ENCODE data around the gene SAE1.
"Not testable (repeated sequence)": the region's sequence is repeated elsewhere in the genome, so short reads cannot be mapped to it uniquely, and the experiment has no call there.

SAE1 gene

GRCh38 chr19:47130120-47130588, 481 bp upstream of the SAE1 start:
- DNase-seq (ENCODE audit: low read depth in 2 of 2), result no peak

DNA sequence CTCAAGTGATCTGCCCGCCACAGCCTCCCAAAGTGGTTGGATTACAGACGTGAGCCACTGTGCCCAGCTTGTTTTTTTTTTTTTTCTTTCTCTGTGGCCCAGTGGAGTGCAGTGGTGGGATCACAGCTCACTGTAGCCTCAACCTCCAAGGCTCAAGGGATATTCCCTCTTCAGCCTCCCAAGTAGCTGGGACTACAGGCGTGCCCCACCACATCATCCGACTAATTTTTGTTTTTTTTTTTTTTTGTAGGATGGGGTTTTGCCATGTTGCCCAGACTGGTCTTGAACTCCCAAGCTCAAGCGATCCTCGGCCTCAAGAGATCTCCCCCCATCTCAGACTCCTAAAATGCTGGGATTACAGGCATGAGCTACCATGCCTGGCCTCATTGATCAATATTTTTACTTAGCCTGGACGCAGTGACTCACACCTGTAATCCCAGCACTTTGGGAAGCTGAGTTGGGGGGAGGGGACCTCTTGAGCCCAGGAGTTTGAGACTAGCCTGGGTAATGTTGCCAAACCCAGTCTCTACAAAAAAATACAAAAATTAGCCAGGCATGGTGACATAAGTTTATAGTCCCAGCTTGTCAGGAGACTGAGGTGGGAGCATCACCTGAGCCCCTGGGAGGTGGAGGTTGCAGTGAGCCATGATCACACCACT, 1.7 kb downstream of the SAE1 start:
- no peak for DNase-seq (ENCODE audit: low read depth in 2 of 2)

DNA sequence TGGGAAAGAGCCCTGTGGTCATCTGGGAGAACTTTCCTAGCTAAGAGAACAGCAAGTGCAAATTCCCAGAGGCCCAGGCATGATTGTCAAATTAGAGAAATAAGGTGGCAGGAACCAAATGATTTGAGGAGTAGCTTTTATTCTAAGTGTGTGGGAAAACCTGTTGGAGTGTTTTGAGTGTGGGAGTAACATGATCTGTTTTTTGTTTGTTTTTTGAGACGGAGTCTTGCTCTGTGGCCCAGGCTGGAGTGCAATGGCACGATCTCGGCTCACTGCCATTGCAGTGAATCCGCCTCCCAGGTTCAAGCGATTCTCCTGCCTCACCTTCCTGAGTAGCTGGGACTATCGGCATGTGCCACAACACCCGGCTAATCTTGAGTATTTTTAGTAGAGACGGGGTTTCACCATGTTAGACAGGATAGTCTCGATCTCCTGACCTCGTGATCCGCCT, 2.4 kb downstream of the SAE1 start:
- DNase-seq (ENCODE audit: low read depth in 2 of 2), result no peak

- DNase-seq (ENCODE audit: low read depth in 2 of 2), result no peak
Observed at GRCh38 chr19:47134545-47134944, 3.9 kb downstream of the SAE1 start.

DNA sequence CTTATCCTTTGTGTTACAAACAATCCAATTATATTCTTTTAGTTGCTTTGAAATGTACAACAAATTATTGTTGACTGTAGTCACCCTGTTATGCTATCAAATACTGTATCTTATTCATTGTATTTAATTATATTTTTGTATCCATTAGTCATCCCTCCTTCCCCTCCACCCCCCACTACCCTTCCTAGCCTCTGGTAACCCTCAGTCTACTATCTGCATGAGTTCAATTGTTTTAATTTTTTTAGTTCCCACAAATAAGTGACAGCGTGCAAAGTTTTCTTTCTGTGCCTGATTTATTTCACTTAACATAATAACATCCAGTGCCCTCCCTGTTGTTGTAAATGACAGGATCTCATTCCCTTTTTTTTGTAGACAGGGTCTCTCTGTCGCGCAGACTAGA, 4.5 kb downstream of the SAE1 start:
- DNase-seq (ENCODE audit: low read depth in 2 of 2), result no peak

DNA sequence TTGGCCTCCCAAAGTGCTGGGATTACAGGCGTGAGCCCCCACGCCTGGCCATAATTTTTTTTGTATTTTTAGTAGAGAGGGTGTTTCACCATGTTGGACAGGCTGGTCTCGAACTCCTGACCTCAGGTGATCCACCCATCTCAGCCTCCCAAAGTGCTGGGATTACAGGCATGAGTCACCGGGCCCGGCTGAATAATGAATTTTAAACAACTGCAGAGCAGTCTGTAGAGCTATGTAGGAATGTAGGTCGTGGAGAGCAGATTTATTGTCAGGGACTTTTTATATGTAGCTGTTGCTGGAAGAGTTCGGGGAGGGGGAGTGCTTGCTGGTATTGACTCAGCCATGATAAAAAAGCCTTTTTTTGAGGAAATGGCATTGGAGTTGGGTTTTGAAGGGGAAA, 10.6 kb downstream of the SAE1 start:
- DNase-seq (ENCODE audit: low read depth in 2 of 2), result not testable (repeated sequence)

DNA sequence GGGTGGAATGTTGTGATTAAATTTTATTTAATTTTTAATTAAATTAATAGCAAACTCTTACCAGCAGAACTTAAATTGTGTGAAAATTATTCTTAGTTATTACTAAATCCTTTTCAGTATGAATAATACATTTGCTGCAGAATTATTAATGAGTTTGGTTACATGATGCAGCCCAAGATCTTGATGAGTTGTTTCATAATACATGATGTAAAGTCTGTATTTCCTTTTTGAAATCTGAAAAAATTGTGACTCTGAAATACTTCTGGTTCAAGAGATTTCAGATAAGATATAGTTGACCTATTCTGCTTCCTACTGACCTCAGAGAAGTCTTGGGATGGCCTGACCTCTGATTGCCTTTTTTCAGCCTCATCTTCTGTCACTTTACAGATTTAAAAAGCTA, 11.1 kb downstream of the SAE1 start:
- no peak for DNase-seq (ENCODE audit: low read depth in 2 of 2)

- DNase-seq (ENCODE audit: low read depth in 2 of 2), result no peak
Observed at GRCh38 chr19:47142779-47143178, 12.1 kb downstream of the SAE1 start.

DNA sequence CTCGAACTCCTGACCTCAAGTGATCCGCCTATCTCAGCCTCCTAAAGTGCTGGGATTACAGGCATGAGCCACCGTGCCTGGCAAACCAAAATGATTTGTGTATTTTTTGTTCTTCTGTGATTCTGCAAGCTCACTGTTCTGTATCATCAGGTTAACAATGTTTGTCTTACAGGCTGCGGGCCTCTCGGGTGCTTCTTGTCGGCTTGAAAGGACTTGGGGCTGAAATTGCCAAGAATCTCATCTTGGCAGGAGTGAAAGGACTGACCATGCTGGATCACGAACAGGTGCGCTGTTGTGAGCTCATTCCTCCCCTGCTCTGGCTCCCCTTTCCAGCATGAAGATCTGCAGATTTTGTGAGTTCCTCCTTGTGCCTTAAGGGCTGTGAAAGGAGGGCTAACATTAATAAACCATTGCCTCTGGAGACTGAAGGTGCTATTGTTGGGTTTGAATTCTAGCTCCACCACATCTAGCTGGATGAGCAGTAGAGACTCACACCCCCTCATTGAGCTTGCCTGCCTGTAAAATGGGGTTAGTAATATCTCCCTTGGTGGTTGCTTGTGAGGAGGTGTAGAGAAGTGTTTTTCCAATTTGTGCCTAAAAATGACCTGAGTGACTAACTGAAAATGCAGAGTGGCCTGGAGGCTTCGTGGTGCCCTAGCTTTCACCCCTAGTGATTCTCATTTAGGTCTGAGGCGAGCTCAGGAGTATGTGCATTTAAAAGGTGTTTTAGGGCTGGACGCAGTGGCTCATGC, 12.9 kb downstream of the SAE1 start:
- no peak for DNase-seq (ENCODE audit: low read depth in 2 of 2)

DNA sequence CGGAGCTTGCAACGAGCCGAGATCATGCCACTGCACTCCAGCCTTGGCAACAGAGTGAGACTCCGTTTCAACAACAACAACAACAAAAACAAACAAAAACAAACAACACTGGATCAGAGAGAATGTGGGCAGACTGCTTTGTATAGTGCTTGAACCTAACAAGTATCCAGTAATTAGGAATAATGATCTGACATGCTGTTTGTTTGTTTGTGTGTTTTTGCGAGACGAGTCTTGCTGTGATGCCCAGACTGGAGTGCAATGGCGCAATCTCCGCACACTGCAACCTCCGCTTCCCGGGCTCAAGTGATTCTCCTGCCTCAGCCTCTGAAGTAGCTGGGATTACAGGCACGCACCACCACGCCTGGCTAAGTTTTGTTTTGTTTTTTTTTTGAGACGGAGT, 14.0 kb downstream of the SAE1 start:
- DNase-seq (ENCODE audit: low read depth in 2 of 2), result no peak

DNA sequence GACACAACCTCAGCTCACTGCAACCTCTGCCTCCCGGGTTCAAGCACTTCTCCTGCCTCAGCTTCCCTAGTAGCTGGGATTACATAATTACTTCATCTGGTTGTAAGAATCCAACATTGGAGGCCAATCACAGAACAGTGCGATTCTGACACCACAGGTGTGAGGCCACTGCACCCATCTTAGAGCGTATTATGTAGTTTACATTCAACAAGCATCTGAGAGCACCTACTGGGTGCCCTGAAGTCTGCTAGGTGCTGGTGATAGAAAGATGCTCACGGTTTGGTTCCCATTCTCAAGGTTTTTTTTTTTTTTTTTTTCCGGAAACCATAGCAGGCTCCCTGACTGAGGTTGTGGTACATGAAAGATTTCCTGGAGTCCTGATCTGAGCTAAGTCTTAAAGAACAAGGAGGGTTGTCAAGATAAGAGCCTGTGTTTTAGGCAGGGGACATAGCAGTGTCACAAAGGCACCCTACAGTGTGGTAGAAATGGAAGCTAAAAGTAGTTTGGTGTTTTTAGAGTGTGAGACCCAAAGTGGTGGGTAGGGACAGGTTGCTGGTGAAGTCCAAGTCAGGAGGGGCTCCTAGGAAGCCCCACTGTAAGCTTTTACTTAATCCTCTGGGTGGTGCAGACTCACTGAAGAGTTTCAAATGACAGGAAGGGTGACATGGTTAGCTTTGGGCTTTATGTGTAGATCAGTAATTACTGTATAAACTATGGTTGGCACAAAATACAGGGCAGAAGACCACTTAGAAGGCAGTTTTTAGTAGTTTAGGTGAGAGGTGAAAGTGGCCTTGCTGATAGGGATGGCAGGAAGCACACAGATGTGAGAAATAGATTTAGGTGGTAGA, 15.2 kb downstream of the SAE1 start:
- DNase-seq (ENCODE audit: low read depth in 2 of 2), result no peak

DNA sequence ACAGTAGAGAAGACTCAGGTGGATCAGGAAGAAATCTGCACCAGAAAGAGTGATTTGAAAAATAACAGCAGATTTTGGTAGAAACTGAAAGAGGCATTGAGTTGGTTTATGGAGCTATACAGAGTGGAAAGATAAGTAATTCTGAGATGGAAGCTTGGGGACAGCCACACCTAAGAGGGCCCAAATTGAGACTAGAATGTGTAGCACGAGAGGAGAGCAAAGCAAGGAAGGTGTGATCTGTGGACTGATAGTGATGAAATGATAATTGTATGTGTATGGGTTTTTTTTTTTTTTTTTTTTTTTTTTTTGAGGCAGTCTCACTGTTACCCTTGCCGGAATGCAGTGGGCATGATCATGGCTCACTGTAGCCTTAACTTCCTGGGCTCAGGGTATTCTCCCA, 16.3 kb downstream of the SAE1 start:
- no peak for DNase-seq (ENCODE audit: low read depth in 2 of 2)

GRCh38 chr19:47151627-47152026, 21.0 kb downstream of the SAE1 start:
- DNase-seq (ENCODE audit: low read depth in 2 of 2), result no peak

DNA sequence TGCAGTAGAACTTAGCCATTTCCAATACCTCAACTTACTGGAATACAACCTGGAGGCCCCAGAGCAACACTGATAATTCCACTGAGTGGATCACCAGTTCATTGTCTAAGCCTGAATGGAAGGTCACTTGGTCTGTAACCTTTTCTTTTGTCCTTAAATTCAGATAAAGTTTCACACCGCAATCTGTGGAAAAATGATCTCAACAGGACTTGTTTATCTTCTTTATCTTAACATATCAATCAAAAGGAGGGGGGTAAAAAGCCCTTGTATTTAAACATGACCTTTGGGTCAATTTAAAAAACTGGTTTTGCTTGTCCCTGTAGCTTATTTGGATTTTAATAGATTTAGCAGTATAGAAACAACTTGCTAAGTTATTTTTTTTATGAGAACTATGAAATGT, 21.6 kb downstream of the SAE1 start:
- DNase-seq (ENCODE audit: low read depth in 2 of 2), result no peak

GRCh38 chr19:47152632-47153031, 22.0 kb downstream of the SAE1 start:
- DNase-seq (ENCODE audit: low read depth in 2 of 2), result no peak

DNA sequence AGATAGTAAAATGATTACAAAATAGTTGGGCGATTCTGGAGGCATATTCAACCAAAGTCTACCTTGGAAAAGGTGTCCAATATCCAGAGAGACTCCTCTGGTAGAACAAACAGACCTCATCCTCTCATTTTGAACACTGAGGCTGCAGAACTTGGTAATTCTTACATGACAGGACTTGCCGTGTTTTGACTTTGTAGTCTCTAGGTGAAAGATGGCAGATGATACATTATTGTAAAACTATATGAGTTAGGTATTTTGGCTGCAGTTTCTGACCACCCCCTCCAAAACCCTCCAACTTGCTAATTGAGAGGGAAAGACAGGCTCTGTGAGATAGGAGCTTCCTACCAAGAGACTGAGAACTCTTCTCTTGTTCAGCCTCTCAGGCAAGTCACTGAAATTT, 22.6 kb downstream of the SAE1 start:
- no peak for DNase-seq (ENCODE audit: low read depth in 2 of 2)

DNA sequence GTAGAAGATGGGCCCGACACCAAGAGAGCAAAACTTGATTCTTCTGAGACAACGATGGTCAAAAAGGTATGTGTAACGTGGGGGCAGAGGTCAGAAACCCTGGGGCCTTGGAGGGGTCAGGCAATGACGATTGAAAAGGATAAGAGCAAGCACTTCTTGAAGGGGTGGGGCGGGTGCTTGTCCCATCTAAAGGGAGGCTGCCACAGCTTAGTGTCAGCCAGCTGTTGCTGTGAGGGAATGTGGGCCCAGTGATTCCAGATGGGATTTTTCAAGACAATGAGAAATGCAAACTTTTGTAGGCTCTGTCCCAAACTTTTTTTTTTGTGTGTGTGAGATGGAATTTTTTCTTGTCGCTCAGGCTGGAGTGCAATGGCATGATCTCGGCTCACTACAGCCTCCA, 24.5 kb downstream of the SAE1 start:
- DNase-seq (ENCODE audit: low read depth in 2 of 2), result no peak

DNA sequence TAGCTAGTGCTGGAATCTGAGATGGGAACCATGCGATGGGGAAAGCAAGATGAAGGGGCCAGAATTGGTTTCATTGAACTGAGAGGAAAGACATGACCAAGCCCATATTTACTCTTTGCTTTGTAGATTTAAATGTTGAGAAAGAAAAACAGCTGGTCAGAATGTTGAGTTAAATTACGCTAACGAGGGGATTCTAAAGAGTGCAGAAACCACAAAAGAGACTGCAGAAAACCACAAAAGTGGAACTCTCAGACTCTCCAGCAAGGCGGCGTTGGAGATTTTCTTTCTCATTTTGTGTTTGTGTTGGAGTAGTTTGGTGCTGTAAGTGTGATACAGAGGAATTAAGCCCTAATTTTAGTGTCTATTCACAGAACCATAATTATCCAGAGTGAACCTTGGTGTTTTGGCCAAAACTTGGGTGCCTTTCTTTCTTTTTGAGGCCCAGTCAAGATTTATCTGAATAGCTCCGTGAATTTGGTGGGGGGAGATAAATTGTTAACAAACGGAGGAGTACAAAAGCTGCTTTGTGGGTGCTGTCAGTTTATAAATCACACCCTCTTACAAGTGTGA, 26.3 kb downstream of the SAE1 start:
- DNase-seq (ENCODE audit: low read depth in 2 of 2), result no peak

DNA sequence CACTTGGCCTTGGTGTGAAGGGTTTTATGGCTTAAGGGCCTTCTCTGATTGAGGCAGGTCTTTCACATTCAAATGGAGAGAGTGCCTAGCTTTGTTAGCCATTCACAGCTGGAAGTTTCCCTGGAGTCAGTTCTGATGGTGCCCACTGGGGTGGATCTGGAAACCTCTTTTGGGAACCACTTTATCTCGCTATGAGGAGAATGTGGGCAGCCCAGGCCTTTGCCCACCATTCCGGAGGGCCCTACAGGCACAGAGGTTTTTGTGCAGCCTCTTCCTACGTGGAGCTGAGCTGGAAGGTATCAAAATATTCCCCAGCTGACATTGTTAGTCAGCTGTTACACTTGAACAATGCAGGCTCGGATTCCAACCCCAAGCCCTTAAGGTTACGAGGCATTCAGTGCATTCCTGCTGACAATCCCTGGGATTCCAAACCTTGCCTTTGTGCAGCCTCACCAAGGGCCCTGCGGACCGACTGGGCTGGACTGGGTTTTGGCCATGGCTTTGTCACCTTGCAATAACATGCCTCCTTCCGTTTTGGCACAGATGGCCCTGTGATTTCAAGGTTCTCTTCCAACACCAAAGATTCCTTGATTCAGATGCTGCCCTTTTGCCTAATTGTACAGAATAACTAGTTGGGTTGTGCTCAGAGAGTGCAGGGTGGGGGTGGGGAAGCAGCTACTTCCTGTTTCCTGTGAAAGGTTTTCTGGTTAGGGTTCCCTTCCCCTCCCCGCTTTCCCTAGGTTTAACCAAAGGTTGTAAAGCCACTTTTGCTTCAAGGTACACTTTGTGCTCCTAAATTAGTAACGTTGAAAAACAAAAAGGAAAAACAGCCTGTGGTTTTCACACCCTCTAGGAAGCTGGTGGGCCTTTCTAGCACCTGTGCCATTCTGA, 27.0 kb downstream of the SAE1 start:
- DNase-seq (ENCODE audit: low read depth in 2 of 2), result no peak

- DNase-seq (ENCODE audit: low read depth in 2 of 2), result no peak
Observed at GRCh38 chr19:47158367-47158791, 27.7 kb downstream of the SAE1 start.

- DNase-seq (ENCODE audit: low read depth in 2 of 2), result no peak
Observed at GRCh38 chr19:47158879-47159503, 28.4 kb downstream of the SAE1 start.
